ENCODE results near the gene ULK3. TPM values are rescaled to one million over a fixed set of nuclear protein-coding genes. Genes with fewer than 3 reads are reported as not detected.

The ULK3 gene
- total and polyA plus RNA-seq, 5 donors, result 34.9 to 49.3 (median 44.7) TPM

DNA sequence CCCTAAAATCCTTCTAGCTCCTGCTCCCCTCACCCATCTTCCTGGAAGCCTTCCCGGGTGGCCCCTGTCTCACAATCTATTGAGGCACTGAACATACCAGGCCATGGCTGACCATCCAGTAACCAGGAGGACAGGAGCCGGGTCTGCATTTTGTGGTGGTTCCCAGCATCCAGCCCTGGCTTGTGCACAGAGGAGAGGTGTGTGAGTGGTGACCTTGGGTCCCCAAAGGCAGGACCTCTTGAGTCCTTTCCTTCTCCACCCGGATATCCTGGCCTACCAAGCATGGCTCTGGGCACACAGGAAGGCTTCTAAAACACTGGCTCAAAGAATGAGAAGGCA, 53.2 kb downstream of the ULK3 start:
- WGBS, result 29% methylated on average over 3 of the region's 3 CpGs
- ATAC-seq (no peak), DNase-seq (no peak)
- H3K9me3 ChIP-seq (ENCODE audit: control insufficient read depth, low read length), result no peaks in the 10 kb centered on the region
- intact Hi-C loops (cut with DNase I), result loop anchor here in 1 of 4 donors (10.0 kb wide), 1 partner anchor 45 kb away; no protein-coding TSS in a partner anchor
- no peaks in the 10 kb centered on the region for H3K27me3 ChIP-seq (ENCODE audit: control insufficient read depth, insufficient read depth)
- H3K27ac ChIP-seq (ENCODE audit: low read length), result peak overlapping the region; percentile 85
- H3K4me1 ChIP-seq (ENCODE audit: control insufficient read depth, insufficient read depth, low read length), result peaks cover 37% of the 10 kb centered on the region
- H3K4me3 ChIP-seq (ENCODE audit: low read length), result no peak overlapping the region

GRCh38 chr15:74789171-74789631, 53.8 kb downstream of the ULK3 start:
- intact Hi-C loops (cut with DNase I), result loop anchor here in 1 of 4 donors (10.0 kb wide), 1 partner anchor 46 kb away; no protein-coding TSS in a partner anchor
- Histone ChIP-seq H3K9me3 (ENCODE audit: control insufficient read depth, low read length) (no peaks in the 10 kb centered on the region), H3K4me1 (ENCODE audit: control insufficient read depth, insufficient read depth, low read length) (peaks cover 37% of the 10 kb centered on the region), H3K27ac (ENCODE audit: low read length) (peak overlapping the region; percentile 85), H3K27me3 (ENCODE audit: control insufficient read depth, insufficient read depth) (no peaks in the 10 kb centered on the region), H3K4me3 (ENCODE audit: low read length) (no peak overlapping the region)
- no peak for ATAC-seq
- 57% methylated on average over 14 of the region's 14 CpGs for WGBS
- DNase-seq, result peak in 2 of 3 donors; percentile 60 to 64

- Histone ChIP-seq H3K27me3 (ENCODE audit: control insufficient read depth, insufficient read depth) (no peaks in the 10 kb centered on the region), H3K27ac (ENCODE audit: low read length) (peak overlapping the region; percentile 85), H3K4me1 (ENCODE audit: control insufficient read depth, insufficient read depth, low read length) (peaks cover 40% of the 10 kb centered on the region), H3K9me3 (ENCODE audit: control insufficient read depth, low read length) (no peaks in the 10 kb centered on the region), H3K4me3 (ENCODE audit: low read length) (no peak overlapping the region)
- peak in 1 of 3 donors; percentile 54 for DNase-seq
- intact Hi-C loops (cut with DNase I), result loop anchor here in 1 of 4 donors (10.0 kb wide), 1 partner anchor 46 kb away; no protein-coding TSS in a partner anchor
- 63% methylated on average over 9 of the region's 9 CpGs for WGBS
- no peak for ATAC-seq
These were observed 54.2 kb downstream of the ULK3 start for GRCh38 chr15:74788683-74789151.

DNA sequence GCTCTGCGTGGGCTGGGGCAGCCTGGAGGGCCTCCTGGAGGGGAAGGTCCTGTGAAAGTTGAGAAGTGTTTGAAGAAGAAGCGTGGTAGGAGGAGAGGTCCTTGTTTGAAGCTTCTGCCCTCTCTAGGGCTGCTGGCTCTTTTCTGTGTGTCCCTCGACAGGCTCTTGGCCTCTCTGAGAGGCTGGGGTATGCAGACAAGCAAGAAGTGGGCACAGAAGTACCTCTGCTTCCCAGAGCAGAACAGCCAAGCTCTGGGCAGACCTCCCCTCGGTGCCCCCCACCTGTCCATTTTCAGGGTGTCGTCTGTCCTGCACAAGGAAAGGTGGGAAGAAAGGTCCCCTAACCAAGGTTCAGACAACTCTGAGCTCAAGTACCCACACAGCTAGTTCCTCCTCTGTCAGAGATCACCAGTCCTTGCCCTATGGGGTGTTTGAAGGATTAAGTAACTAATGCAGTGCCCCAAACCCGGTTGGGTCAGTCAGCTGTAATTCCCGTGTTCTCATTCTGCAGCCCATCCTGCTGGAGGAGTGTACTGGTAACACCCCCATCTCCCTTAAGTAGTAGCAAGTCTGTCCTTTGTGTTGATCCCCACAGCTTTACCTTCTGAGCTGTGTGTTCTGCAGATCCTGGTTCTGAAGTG, 54.8 kb downstream of the ULK3 start:
- Histone ChIP-seq H3K27ac (ENCODE audit: low read length) (peak overlapping the region; percentile 85), H3K27me3 (ENCODE audit: control insufficient read depth, insufficient read depth) (no peaks in the 10 kb centered on the region), H3K9me3 (ENCODE audit: control insufficient read depth, low read length) (no peaks in the 10 kb centered on the region), H3K4me1 (ENCODE audit: control insufficient read depth, insufficient read depth, low read length) (peaks cover 44% of the 10 kb centered on the region), H3K4me3 (ENCODE audit: low read length) (no peak overlapping the region)
- no peak for ATAC-seq
- WGBS, result 47% methylated on average over 7 of the region's 7 CpGs
- DNase-seq, result no peak
- intact Hi-C loops (cut with DNase I), result loop anchor here in 1 of 4 donors (10.0 kb wide), 1 partner anchor 47 kb away; no protein-coding TSS in a partner anchor

- H3K4me1 ChIP-seq (ENCODE audit: control insufficient read depth, insufficient read depth, low read length), result peaks cover 46% of the 10 kb centered on the region
- intact Hi-C loops (cut with DNase I), result loop anchor here in 1 of 4 donors (10.0 kb wide), 1 partner anchor 47 kb away; no protein-coding TSS in a partner anchor
- peak; percentile 20 to 35 for ATAC-seq
- H3K9me3 ChIP-seq (ENCODE audit: control insufficient read depth, low read length), result no peaks in the 10 kb centered on the region
- no peaks in the 10 kb centered on the region for H3K27me3 ChIP-seq (ENCODE audit: control insufficient read depth, insufficient read depth)
- DNase-seq, result peak; percentile 62 to 86 (median 84)
- WGBS, result 33% methylated on average over 13 of the region's 13 CpGs
- peak overlapping the region; percentile 85 for H3K27ac ChIP-seq (ENCODE audit: low read length)
- no peak overlapping the region for H3K4me3 ChIP-seq (ENCODE audit: low read length)
These were observed 55.5 kb downstream of the ULK3 start for GRCh38 chr15:74787251-74788041.

DNA sequence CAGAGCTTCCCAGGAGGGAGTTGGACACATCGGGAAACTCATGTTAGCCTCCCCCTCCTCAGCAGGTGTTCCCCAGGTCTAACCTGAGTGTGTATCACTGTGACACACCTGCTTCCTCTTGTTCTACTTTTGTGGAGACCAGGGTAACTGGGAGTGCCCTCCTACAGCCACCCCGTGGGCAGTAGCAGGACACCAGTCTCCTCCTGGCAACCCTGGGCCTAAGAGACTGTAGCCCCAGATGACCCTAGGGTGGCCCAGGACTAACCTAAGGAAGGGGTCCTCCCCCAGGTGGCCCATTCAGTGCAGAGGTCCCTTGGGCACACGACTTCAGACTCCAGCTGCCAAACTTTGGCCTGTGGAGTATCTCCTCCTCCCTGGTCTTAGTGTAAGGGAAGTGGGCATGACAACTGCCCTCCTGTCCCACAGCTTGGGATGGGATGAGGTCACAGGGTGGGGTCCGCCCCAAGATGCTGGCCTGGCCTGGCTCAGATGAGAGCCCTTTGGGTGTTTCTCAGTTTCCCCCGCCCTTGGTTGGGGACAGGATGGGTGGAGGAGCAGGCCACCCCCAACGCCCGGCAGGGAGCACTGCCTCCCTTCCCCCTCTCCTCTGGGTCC, 56.3 kb downstream of the ULK3 start:
- Histone ChIP-seq H3K9me3 (ENCODE audit: control insufficient read depth, low read length) (no peaks in the 10 kb centered on the region), H3K4me1 (ENCODE audit: control insufficient read depth, insufficient read depth, low read length) (peaks cover 38% of the 10 kb centered on the region), H3K27ac (ENCODE audit: low read length) (peak overlapping the region; percentile 85), H3K27me3 (ENCODE audit: control insufficient read depth, insufficient read depth) (no peaks in the 10 kb centered on the region), H3K4me3 (ENCODE audit: low read length) (no peak overlapping the region)
- ATAC-seq (peak; percentile 13 to 53), DNase-seq (peak; percentile 72 to 85 (median 82))
- 33% methylated on average over 7 of the region's 7 CpGs for WGBS
- intact Hi-C loops (cut with DNase I), result loop anchor here in 1 of 4 donors (10.0 kb wide), 1 partner anchor 48 kb away; no protein-coding TSS in a partner anchor

Small RNA genes lying within 50 kb of the gene (microRNA-seq; reads per million reads assigned to microRNA genes)
- gene MIR4513 (0 reads per million in 2 donors), gene MIR6882 (0.54 to 3.8 reads per million in 2 donors)

Other genes with a start within 250 kb of the ULK3 start
- gene CLK3, start 227.3 kb downstream of the ULK3 start, total RNA-seq, result 10 to 100 TPM; 40.0 to 65.1 (median 53.3) TPM
- gene CLK3, start 227.3 kb downstream of the ULK3 start, polyA plus RNA-seq, result 51.4 TPM
- 10 to 100 TPM; 14.1 to 19.7 (median 17.2) TPM for gene EDC3, start 147.1 kb downstream of the ULK3 start, total RNA-seq
- 8.6 TPM for gene EDC3, start 147.1 kb downstream of the ULK3 start, polyA plus RNA-seq
- gene CYP1A1, start 117.6 kb downstream of the ULK3 start, total RNA-seq, result 1 to 10 TPM in 1 of 4 donors, under 1 TPM in 1, not detected in 2; 0.12 to 1.1 TPM
- gene CYP1A1, start 117.6 kb downstream of the ULK3 start, polyA plus RNA-seq, result 0.59 TPM
- gene CYP1A2, start 94.3 kb downstream of the ULK3 start, total RNA-seq, result not detected
- 0.07 TPM for gene CYP1A2, start 94.3 kb downstream of the ULK3 start, polyA plus RNA-seq
- 10 to 100 TPM; 52.9 to 68.3 (median 60.9) TPM for gene CSK, start 61.1 kb downstream of the ULK3 start, total RNA-seq
- 44.3 TPM for gene CSK, start 61.1 kb downstream of the ULK3 start, polyA plus RNA-seq
- gene LMAN1L, start 30.3 kb downstream of the ULK3 start, total RNA-seq, result 100 to 1,000 TPM in 3 of 4 donors, 10 to 100 TPM in 1; 66.2 to 216 (median 131) TPM
- gene LMAN1L, start 30.3 kb downstream of the ULK3 start, polyA plus RNA-seq, result 84.7 TPM
- gene CPLX3, start 16.5 kb downstream of the ULK3 start, total RNA-seq, result 10 to 100 TPM; 13.0 to 31.0 (median 20.9) TPM
- gene CPLX3, start 16.5 kb downstream of the ULK3 start, polyA plus RNA-seq, result 13.3 TPM
- 10 to 100 TPM; 52.2 to 67.1 (median 61.7) TPM for gene SCAMP2, start 30.2 kb upstream of the ULK3 start, total RNA-seq
- 36.1 TPM for gene SCAMP2, start 30.2 kb upstream of the ULK3 start, polyA plus RNA-seq
- 10 to 100 TPM; 39.1 to 59.8 (median 47.7) TPM for gene MPI, start 46.9 kb upstream of the ULK3 start, total RNA-seq
- 47.9 TPM for gene MPI, start 46.9 kb upstream of the ULK3 start, polyA plus RNA-seq
- gene FAM219B, start 63.7 kb upstream of the ULK3 start, total RNA-seq, result 100 to 1,000 TPM; 108 to 128 (median 121) TPM
- gene FAM219B, start 63.7 kb upstream of the ULK3 start, polyA plus RNA-seq, result 44.9 TPM
- 100 to 1,000 TPM; 802 to 917 (median 853) TPM for gene COX5A, start 94.9 kb upstream of the ULK3 start, total RNA-seq
- 2,062 TPM for gene COX5A, start 94.9 kb upstream of the ULK3 start, polyA plus RNA-seq
- 1 to 10 TPM; 5.3 to 8.1 (median 6.3) TPM for gene RPP25, start 113.6 kb upstream of the ULK3 start, total RNA-seq
- gene RPP25, start 113.6 kb upstream of the ULK3 start, polyA plus RNA-seq, result 3.5 TPM
- 10 to 100 TPM in 1 of 4 donors, 1 to 10 TPM in 3; 4.5 to 10.2 (median 7.4) TPM for gene SCAMP5, start 152.4 kb upstream of the ULK3 start, total RNA-seq
- gene SCAMP5, start 152.4 kb upstream of the ULK3 start, polyA plus RNA-seq, result 4.7 TPM
- 1 to 10 TPM; 4.7 to 6.3 (median 5.2) TPM for gene PPCDC, start 180.4 kb upstream of the ULK3 start, total RNA-seq
- gene PPCDC, start 180.4 kb upstream of the ULK3 start, polyA plus RNA-seq, result 12.6 TPM

Data from right cardiac atrium (tissue), 5 donors.